Measurements from ENCODE around the gene SEC24C.

Gene SEC24C

DNA sequence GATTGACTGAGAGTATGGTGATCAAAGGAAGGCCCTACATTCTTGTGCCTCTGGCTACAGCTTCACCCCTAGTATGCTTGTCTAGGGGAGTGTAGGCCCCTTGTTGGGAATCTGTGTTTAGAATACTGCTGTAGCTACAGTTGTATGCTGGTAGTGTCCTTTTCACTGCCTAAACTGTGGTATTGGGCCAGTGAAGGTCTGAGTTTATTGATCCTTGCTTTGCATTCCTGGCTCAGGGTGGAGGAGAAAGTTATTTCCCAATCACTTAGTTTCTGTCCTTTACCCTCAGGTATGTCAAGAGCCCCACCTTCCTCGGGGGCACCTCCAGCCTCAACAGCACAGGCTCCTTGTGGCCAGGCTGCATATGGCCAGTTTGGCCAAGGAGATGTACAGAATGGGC lies 6.6 kb downstream of the SEC24C start:
- TF ChIP-seq, protein P1, sequence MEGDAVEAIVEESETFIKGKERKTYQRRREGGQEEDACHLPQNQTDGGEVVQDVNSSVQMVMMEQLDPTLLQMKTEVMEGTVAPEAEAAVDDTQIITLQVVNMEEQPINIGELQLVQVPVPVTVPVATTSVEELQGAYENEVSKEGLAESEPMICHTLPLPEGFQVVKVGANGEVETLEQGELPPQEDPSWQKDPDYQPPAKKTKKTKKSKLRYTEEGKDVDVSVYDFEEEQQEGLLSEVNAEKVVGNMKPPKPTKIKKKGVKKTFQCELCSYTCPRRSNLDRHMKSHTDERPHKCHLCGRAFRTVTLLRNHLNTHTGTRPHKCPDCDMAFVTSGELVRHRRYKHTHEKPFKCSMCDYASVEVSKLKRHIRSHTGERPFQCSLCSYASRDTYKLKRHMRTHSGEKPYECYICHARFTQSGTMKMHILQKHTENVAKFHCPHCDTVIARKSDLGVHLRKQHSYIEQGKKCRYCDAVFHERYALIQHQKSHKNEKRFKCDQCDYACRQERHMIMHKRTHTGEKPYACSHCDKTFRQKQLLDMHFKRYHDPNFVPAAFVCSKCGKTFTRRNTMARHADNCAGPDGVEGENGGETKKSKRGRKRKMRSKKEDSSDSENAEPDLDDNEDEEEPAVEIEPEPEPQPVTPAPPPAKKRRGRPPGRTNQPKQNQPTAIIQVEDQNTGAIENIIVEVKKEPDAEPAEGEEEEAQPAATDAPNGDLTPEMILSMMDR (conservative IDR thresholded peaks at IDR 0.05), result no peak
- no peak overlapping the region for H3K27ac ChIP-seq

DNA sequence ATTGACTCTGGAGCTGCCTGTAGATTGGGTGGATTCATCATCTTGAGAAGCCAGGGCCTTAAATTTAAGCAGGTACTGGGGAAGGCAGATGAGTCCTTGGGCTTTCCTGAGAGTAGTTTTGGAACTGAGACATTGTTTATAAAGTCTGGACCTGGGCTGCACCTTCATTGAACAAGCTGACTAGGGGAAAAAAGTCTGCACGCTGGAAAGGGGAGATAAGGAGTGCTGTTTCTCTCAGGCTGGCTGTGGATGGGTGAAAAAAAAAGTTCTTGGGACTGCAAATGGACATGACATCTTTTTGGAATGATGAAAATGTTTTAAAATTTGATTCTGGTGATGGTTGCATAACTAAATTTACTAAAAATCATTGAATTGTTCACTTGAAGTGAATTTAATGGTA lies 12.0 kb downstream of the SEC24C start:
- H3K27ac ChIP-seq, result no peak overlapping the region
- TF ChIP-seq, protein P1 (conservative IDR thresholded peaks at IDR 0.05), result no peak

DNA sequence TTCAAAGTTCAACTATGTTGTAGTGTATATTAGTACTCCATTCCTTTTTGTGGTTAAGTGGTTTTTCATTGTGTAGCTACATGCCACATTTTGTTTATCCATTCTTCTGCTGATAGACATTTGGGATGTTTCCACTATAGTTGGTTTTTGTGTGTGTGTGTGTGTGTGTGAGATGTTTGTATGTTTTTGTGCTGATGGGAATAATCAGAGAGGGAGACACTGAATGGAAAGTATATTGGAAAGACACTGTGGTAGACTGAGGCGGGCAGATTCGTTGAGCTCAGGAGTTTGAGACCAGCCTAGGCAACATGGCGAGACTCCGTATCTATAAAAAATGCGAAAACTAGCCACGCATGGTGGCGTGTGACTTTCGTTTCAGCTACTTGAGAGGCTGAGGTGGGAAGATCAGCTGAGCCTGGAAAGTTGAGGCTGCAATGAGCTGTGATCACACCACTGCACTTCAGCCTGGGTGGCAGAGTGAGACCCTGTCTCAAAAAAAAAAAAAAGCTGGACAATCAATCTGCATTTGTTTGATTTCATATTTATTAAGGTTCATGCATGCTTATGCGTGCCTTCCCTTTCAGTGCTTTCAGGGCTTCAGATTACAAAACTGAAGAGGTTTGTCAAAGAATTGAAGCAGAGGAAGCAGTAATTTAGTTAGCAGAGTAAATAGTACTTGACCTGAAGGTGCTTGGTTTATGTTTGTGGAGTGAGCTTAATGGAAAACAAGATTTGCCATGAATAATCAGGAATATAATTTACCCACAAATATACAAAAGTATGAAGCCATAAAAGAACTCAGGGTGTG lies 14.7 kb downstream of the SEC24C start:
- TF ChIP-seq, protein P1 (conservative IDR thresholded peaks at IDR 0.05), result no peak
- H3K27ac ChIP-seq, result no peak overlapping the region

DNA sequence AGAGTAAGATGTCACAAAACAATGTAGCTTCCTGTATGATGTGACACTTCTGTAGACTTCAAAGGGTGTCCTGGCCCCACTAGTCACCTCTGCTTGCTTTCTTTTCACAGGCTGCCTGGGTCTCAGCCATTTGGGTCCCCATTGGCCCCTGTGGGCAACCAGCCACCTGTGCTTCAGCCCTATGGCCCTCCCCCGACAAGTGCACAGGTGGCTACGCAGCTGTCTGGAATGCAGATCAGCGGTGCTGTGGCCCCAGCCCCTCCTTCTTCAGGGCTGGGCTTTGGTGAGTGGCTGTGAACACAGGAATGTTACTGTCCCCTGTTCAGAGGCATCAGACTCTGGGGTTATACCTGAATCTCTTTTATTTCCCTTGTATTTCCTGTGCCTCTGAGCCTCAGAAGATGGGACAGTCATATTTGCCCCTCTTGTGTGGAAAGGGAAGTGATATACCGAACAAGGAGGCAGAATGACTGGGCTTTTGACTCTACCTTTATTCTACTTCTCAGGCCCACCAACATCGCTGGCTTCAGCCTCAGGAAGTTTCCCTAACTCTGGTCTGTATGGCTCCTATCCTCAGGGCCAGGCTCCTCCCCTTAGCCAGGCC lies 15.4 kb downstream of the SEC24C start:
- TF ChIP-seq, protein P1 (conservative IDR thresholded peaks at IDR 0.05), result no peak
- H3K27ac ChIP-seq, result no peak overlapping the region

DNA sequence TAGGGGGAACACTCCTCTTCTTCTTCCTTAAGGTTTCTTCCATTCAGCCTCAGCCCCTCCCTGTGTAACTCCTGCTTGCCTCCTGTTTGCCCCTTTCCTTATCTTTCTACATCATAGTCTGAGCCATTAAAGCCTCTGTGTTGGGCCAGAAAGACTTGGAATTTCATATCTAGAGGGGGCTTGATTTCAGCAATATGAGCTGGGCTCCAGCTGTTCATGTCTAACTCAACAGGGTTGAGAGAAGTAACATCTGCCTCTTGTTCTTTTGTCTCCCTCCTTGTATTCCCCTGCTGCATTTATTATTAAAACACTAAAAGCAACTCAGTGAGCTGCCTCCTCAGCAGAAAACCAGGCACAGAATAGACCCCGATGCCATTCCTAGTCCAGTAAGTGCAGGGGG lies 17.6 kb downstream of the SEC24C start:
- H3K27ac ChIP-seq, result no peak overlapping the region
- TF ChIP-seq, protein P1 (conservative IDR thresholded peaks at IDR 0.05), result no peak

DNA sequence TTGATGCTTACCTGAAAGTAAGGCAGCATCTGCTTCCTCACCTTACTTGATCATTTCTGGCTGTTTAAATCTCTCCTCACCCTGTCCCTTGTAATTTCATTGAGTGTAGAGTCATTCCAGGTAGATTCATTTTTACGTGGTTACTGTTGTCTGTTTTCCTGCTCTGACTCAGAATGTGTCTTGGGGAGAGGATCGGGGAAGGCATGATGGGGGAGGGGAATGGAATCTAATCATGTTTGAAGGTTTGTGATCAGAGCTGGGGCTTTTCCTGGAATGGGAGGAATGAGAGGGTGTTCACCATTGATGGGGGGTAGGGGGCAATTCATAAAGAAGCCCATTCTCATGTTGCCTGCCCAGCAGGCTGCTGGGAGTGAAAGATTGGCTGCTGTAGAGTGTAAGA lies 18.7 kb downstream of the SEC24C start:
- TF ChIP-seq, protein P1 (conservative IDR thresholded peaks at IDR 0.05), result no peak
- no peak overlapping the region for H3K27ac ChIP-seq

DNA sequence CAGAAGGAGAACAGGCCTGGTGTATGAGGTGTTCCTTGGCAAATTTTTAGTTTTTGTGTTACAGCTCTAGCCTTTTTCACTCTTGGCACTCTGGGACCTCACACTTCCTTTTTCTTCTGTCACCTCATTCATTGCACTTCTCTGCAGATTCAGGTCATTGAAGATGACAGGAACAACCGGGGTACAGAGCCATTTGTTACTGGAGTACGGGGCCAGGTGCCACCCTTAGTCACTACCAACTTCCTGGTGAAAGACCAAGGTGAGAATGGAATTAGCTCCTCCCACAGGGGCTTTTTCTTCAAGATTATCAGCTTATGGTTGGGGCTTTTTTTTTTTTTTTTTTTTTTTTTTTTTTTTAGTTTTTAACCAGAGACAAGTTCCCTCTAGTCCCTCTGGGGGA lies 19.2 kb downstream of the SEC24C start:
- H3K27ac ChIP-seq, result no peak overlapping the region
- TF ChIP-seq, protein P1 (conservative IDR thresholded peaks at IDR 0.05), result no peak
